ENCODE results near the gene DTHD1. TPM values are rescaled to one million over a fixed set of nuclear protein-coding genes. Genes with fewer than 3 reads are reported as not detected.

DTHD1 gene
- total and polyA plus RNA-seq, 12 donors, result 0.03 to 0.61 (median 0.08) TPM; not detected in 7

- H3K27ac ChIP-seq, result peak overlapping the region in 4 of 5 donors; percentile 7 to 78 (median 58)
- H3K9me3 ChIP-seq (replicated peaks in 1 of 3), result no peaks in the 10 kb centered on the region
- 3 to 10% (median 4%) methylated on average over 12 to 38 of the region's 38 CpGs for WGBS, 4 donors
- peak overlapping the region in 2 of 4 donors; percentile 34 to 74 for H3K4me3 ChIP-seq
- H3K27me3 ChIP-seq, result peaks cover 3% of the 10 kb centered on the region
- H3K36me3 ChIP-seq (replicated peaks in 1 of 2), result no peaks in the 10 kb centered on the region
- intact Hi-C loops (cut with DNase I), result no loop called here
- no peak for TF ChIP-seq CTCF (IDR thresholded peaks at IDR 0.05)
- no peak for TF ChIP-seq POLR2A (IDR thresholded peaks at IDR 0.05)
- DNase-seq, result peak; percentile 16 to 71 (median 24)
- no peaks in the 10 kb centered on the region for H3K4me1 ChIP-seq (replicated peaks in 1 of 2)
Measured at GRCh38 chr4:36243355-36244256, 37.8 kb upstream of the DTHD1 start.

GRCh38 chr4:36244257-36245082 is 36.9 kb upstream of the DTHD1 start, which contains the start of gene ARAP2:
ARAP2 (minus strand) TSS chr4:36244514; CDS start chr4:36229486, 15,028 bp downstream.
- peak within 1 kb of the TSS in 4 of 5 donors; percentile 22 to 78 (median 58) for H3K27ac ChIP-seq
- H3K4me3 ChIP-seq, result peak within 1 kb of the TSS in 2 of 4 donors; percentile 34 to 74
- TF ChIP-seq CTCF (IDR thresholded peaks at IDR 0.05) (no peak), POLR2A (IDR thresholded peaks at IDR 0.05) (peak in 1 of 2 donors; percentile 28)
- H3K36me3 ChIP-seq (replicated peaks in 1 of 2), result no peaks in the 10 kb centered on the region
- no peaks in the 10 kb centered on the region for H3K9me3 ChIP-seq (replicated peaks in 1 of 3)
- WGBS, 4 donors, result 2 to 24% (median 10%) methylated on average over 7 to 81 of the region's 81 CpGs
- H3K27me3 ChIP-seq, result peaks cover 3% of the 10 kb centered on the region
- intact Hi-C loops (cut with DNase I), result no loop called here
- no peaks in the 10 kb centered on the region for H3K4me1 ChIP-seq (replicated peaks in 1 of 2)
- peak; percentile 11 to 78 (median 24) for DNase-seq

GRCh38 chr4:36249610-36250009 is 31.8 kb upstream of the DTHD1 start:
- 65 to 78% (median 68%) methylated on average over 1 of the region's 1 CpG for WGBS, 4 donors
- TF ChIP-seq POLR2A (IDR thresholded peaks at IDR 0.05) (no peak), CTCF (IDR thresholded peaks at IDR 0.05) (no peak)
- no peaks in the 10 kb centered on the region for H3K4me1 ChIP-seq (replicated peaks in 1 of 2)

GRCh38 chr4:36251983-36252382 is 29.4 kb upstream of the DTHD1 start:
- H3K36me3 ChIP-seq (replicated peaks in 1 of 2), result no peaks in the 10 kb centered on the region
- 63 to 80% (median 71%) methylated on average over 2 of the region's 2 CpGs for WGBS, 4 donors
- H3K4me3 ChIP-seq, result no peak overlapping the region
- intact Hi-C loops (cut with DNase I), result no loop called here
- H3K27me3 ChIP-seq, result no peaks in the 10 kb centered on the region
- no peak overlapping the region for H3K27ac ChIP-seq
- H3K9me3 ChIP-seq (replicated peaks in 1 of 3), result no peaks in the 10 kb centered on the region
- DNase-seq, result no peak
- H3K4me1 ChIP-seq (replicated peaks in 1 of 2), result no peaks in the 10 kb centered on the region
- no peak for TF ChIP-seq CTCF (IDR thresholded peaks at IDR 0.05)
- TF ChIP-seq POLR2A (IDR thresholded peaks at IDR 0.05), result no peak

More at GRCh38 chr4:36249610-36250009, 31.8 kb upstream of the DTHD1 start:
- H3K27ac ChIP-seq, result no peak overlapping the region
- no peaks in the 10 kb centered on the region for H3K36me3 ChIP-seq (replicated peaks in 1 of 2)
- H3K4me3 ChIP-seq, result no peak overlapping the region
- intact Hi-C loops (cut with DNase I), result no loop called here
- no peaks in the 10 kb centered on the region for H3K9me3 ChIP-seq (replicated peaks in 1 of 3)
- DNase-seq, result no peak
- peaks cover 3% of the 10 kb centered on the region for H3K27me3 ChIP-seq
